HepG2 (cell line): ENCODE results near the gene USP5. TPM values are rescaled to one million over a fixed set of nuclear protein-coding genes. Genes with fewer than 3 reads are reported as not detected.
A peak's percentile ranks its signal among the peaks of the same experiment; 100 is the strongest.

Experiments used
- ATAC-seq: fragments of 200-7000 bp; cut with Tn5 transposase; 3 replicates; pipeline ENCODE4 v1.9.1; 2020; ENCODE audit warnings: mild to moderate bottlenecking, moderate library complexity
- BruUV-seq: library from RNA; stranded (reverse); fragments of 400-500 nt; replicated peaks from 2 replicates; lab custom pipeline; 2021; lab: Mats Ljungman, UMichigan
- CTCF ChIA-PET: fragments of 300-600 bp; formaldehyde crosslinking; extraction: SDS; loops from one replicate; lab custom pipeline; 2021; ENCODE audit warnings: low total read pairs, inconsistent platforms, low intra/inter-chr PET ratio; lab: Yijun Ruan, JAX
- POLR2A ChIA-PET: fragments of 350-600 bp; sonication (Branson Sonifier 250); formaldehyde crosslinking; loops from one replicate; lab custom pipeline; 2020; ENCODE audit warnings: antibody characterized with exemption, inconsistent platforms; lab: Yijun Ruan, JAX
- DNase-seq: peaks from one replicate; pipeline ENCODE4 v3.0.0-alpha.2; 2015; ENCODE audit warnings: low spot score
- FAIRE-seq: peaks from 3 replicates; lab custom pipeline; 2011; peaks lifted over from hg19 to GRCh38; lab: Jason Lieb, UNC
- H2AFZ ChIP-seq: one replicate; pipeline ENCODE4 v1.6.1; 2011; ENCODE audit warnings: low read length, inconsistent platforms
- H3K27ac ChIP-seq: fragments of 300-600 bp; 3 replicates; pipeline ENCODE4 v1.8.0; 2011; ENCODE audit warnings: mixed run types, mild to moderate bottlenecking, mixed read lengths, low read length, inconsistent platforms; ENCODE audit not compliant: insufficient read depth; ENCODE audit errors: extremely low read length
- H3K27me3 ChIP-seq, 2 experiments: fragments of 200-600 bp in 1 of 2; 2 replicates in 1 of 2; 3 replicates in 1 of 2; pipeline versions ENCODE4 v1.6.0 to v1.8.0; 2011; ENCODE audit warnings: low read length in 2 of 2, mild to moderate bottlenecking in 2 of 2, moderate library complexity in 2 of 2, inconsistent platforms in 1 of 2; ENCODE audit not compliant: insufficient read depth in 2 of 2, control insufficient read depth in 1 of 2
- H3K36me3 ChIP-seq, 2 experiments: fragments of 200-600 bp in 1 of 2; replicated peaks in 1 of 2; 2 replicates in 1 of 2; 3 replicates in 1 of 2; pipeline versions ENCODE4 v1.5.1 to v1.8.0; 2011; ENCODE audit warnings: low read length in 2 of 2, inconsistent platforms in 1 of 2; ENCODE audit not compliant: insufficient read depth in 2 of 2, control insufficient read depth in 1 of 2
- H3K4me1 ChIP-seq: 2 replicates; pipeline ENCODE4 v1.5.1; 2012; ENCODE audit warnings: low read length, inconsistent platforms; ENCODE audit not compliant: insufficient read depth
- H3K4me2 ChIP-seq: 2 replicates; pipeline ENCODE4 v1.6.0; 2011; ENCODE audit warnings: low read depth, low read length, inconsistent platforms
- H3K4me3 ChIP-seq, 3 experiments: fragments of 200-600 bp in 1 of 3; sonication (generic), shearing (Covaris generic) in 1 of 3; replicated peaks in 1 of 3; 2 replicates each; pipeline ENCODE4 v1.5.1; 2011 to 2016; ENCODE audit warnings: low read length in 3 of 3, inconsistent platforms in 2 of 3, low read depth in 2 of 3, mild to moderate bottlenecking in 2 of 3, control low read depth in 1 of 3, mixed read lengths in 1 of 3; ENCODE audit not compliant: insufficient read depth in 1 of 3
- H3K79me2 ChIP-seq: one replicate; pipeline ENCODE4 v1.6.1; 2011; ENCODE audit warnings: low read length, inconsistent platforms; ENCODE audit not compliant: insufficient read depth
- H3K9ac ChIP-seq: 2 replicates; pipeline ENCODE4 v1.6.0; 2011; ENCODE audit warnings: mild to moderate bottlenecking, low read depth, low read length, inconsistent platforms; ENCODE audit not compliant: insufficient read depth
- H3K9me3 ChIP-seq: 2 replicates; pipeline ENCODE4 v1.5.1; 2012; ENCODE audit warnings: mild to moderate bottlenecking, low read length
- H4K20me1 ChIP-seq: 2 replicates; pipeline ENCODE4 v1.6.0; 2011; ENCODE audit warnings: inconsistent platforms, mild to moderate bottlenecking, low read length, moderate library complexity; ENCODE audit not compliant: insufficient read depth
- AGO1 ChIP-seq: fragments of 200-400 bp; formaldehyde crosslinking; IDR thresholded peaks from 2 replicates; pipeline ENCODE4 v1.6.1; 2017; ENCODE audit warnings: mild to moderate bottlenecking, low read depth, low read length, moderate library complexity; ENCODE audit not compliant: poor library complexity, severe bottlenecking
- CBX1 ChIP-seq: IDR thresholded peaks from one replicate; pipeline ENCODE4 v1.6.1; 2016; ENCODE audit warnings: antibody characterized with exemption, low read depth
- DRAP1 ChIP-seq: IDR thresholded peaks from 2 replicates; pipeline ENCODE4 v1.6.1; 2016; ENCODE audit warnings: missing genetic modification reagents, missing compliant biosample characterization
- HMGXB4 ChIP-seq, 2 experiments: sonication (generic) in 1 of 2; formaldehyde crosslinking in 1 of 2; IDR thresholded peaks; 2 replicates each; pipeline versions ENCODE4 v1.4.0 to v1.6.1; 2018 to 2020; ENCODE audit warnings: missing genetic modification reagents in 2 of 2, borderline replicate concordance in 1 of 2, low read depth in 1 of 2, mild to moderate bottlenecking in 1 of 2, missing biosample characterization in 1 of 2
- HNF1B ChIP-seq: sonication (generic); formaldehyde crosslinking; IDR thresholded peaks from 2 replicates; pipeline ENCODE4 v1.5.1; 2020; ENCODE audit warnings: mild to moderate bottlenecking, moderate library complexity, missing genetic modification reagents
- NONO ChIP-seq, 2 experiments: fragments of 450-650 bp in 1 of 2; sonication (generic) in 1 of 2; formaldehyde crosslinking in 1 of 2; IDR thresholded peaks in 1 of 2; conservative IDR thresholded peaks in 1 of 2; 2 replicates each; pipeline versions ENCODE4 v1.6.1 to v1.8.0; 2017 to 2022; ENCODE audit warnings: mild to moderate bottlenecking in 1 of 2, missing genetic modification reagents in 1 of 2, moderate library complexity in 1 of 2
- PATZ1 ChIP-seq: sonication (generic); formaldehyde crosslinking; IDR thresholded peaks from 2 replicates; pipeline ENCODE4 v1.4.0; 2020; ENCODE audit warnings: missing genetic modification reagents
- RBM39 ChIP-seq: fragments of 200-400 bp; formaldehyde crosslinking; IDR thresholded peaks from one replicate; pipeline ENCODE4 v1.6.1; 2018; ENCODE audit warnings: antibody characterized with exemption, mild to moderate bottlenecking, low read depth, low read length; ENCODE audit not compliant: poor library complexity, severe bottlenecking
- SMAD3 ChIP-seq: sonication (generic); formaldehyde crosslinking; IDR thresholded peaks from 2 replicates; pipeline ENCODE4 v1.4.0; 2020; ENCODE audit warnings: missing genetic modification reagents
- SOX13 ChIP-seq, 3 experiments: fragments of 450-650 bp in 1 of 3; sonication (generic) in 1 of 3; formaldehyde crosslinking in 1 of 3; IDR thresholded peaks in 2 of 3; conservative IDR thresholded peaks in 1 of 3; 2 replicates each; pipeline versions ENCODE4 v1.5.0 to v1.6.1; 2016 to 2020; ENCODE audit warnings: antibody characterized with exemption in 1 of 3, mild to moderate bottlenecking in 1 of 3, missing compliant biosample characterization in 1 of 3, missing genetic modification reagents in 1 of 3, moderate library complexity in 1 of 3
- ZC3H13 ChIP-seq: sonication (generic); formaldehyde crosslinking; IDR thresholded peaks from 2 replicates; pipeline ENCODE4 v1.8.1; 2023; ENCODE audit warnings: mild to moderate bottlenecking, missing genetic modification reagents, moderate library complexity
- ZNF263 ChIP-seq: sonication (generic); formaldehyde crosslinking; IDR thresholded peaks from 2 replicates; pipeline ENCODE4 v1.4.0; 2020; ENCODE audit warnings: missing genetic modification reagents
- ZNF30 ChIP-seq: sonication (generic); formaldehyde crosslinking; IDR thresholded peaks from 2 replicates; pipeline ENCODE4 v1.5.0; 2020; ENCODE audit warnings: mild to moderate bottlenecking, missing genetic modification reagents
- ZNF558 ChIP-seq: sonication (generic); formaldehyde crosslinking; IDR thresholded peaks from 2 replicates; pipeline ENCODE4 v1.9.0; 2022; ENCODE audit warnings: mild to moderate bottlenecking, missing genetic modification reagents, borderline replicate concordance
- WGBS: methylation state at CpG from one replicate; pipeline ENCODE4 v1.1.6; 2017; ENCODE audit warnings: low lambda C conversion rate; 5-methylcytosine and 5-hydroxymethylcytosine counted together
- in situ Hi-C: cut with HindIII; loops from 2 replicates; pipeline ENCODE4 v1.10.0; 2017; ENCODE audit warnings: low pct_unique_long_range_greater_than_20kb; ENCODE audit not compliant: extremely low pct_ligation_motif_present
- intact Hi-C: fragments of 100-400 bp; cut with micrococcal nuclease; formaldehyde crosslinking; loops from one replicate; pipeline ENCODE4 v1.10.0; 2022; ENCODE audit not compliant: unreplicated experiment
- polyA plus RNA-seq, 8 experiments: library from polyadenylated mRNA; depleted of rRNA in 3 of 8; stranded (reverse) in 7 of 8; unstranded in 1 of 8; fragments of >200 nt; fragmentation: Illumina TruSeq in 4 of 8; extraction: Trizol in 4 of 8; gene quantifications; 2 replicates each; pipeline versions ENCODE4 v1.2.1 to v1.2.3, GENCODE V29; 2011 to 2016; ENCODE audit warnings: low read depth in 4 of 8, missing spikeins in 1 of 8, mixed read lengths in 1 of 8; ENCODE audit not compliant: insufficient read depth in 1 of 8
- total RNA-seq, 5 experiments: library from RNA; depleted of rRNA; stranded (reverse); fragments of >200 nt; fragmentation: Illumina TruSeq; extraction: Trizol; gene quantifications; 2 replicates each; pipeline ENCODE4 v1.2.3, GENCODE V29; 2016; ENCODE audit warnings: low read depth in 1 of 5

Gene USP5
- total and polyA plus RNA-seq, 2 of the 13 experiments (the other 11 are each of a cell fraction or from before 2014, with no cell fraction given), result 39.6 to 56.0 TPM

- CTCF ChIA-PET, result interaction anchor here (2.4 kb wide), 1 partner anchor 20 kb away, joined by 24 read pairs; no protein-coding TSS in a partner anchor
- FAIRE-seq, result no peak
- TF ChIP-seq NONO (IDR thresholded peaks at IDR 0.05) (no peak), NONO (CRISPR knock-in tag; conservative IDR thresholded peaks at IDR 0.05) (peak; percentile 46; the same call in 1 of the 2 replicates), PATZ1 (CRISPR knock-in tag) (peak; percentile 34; the same call in 1 of the 2 replicates), RBM39 (peak; percentile 68), SOX13 (IDR thresholded peaks at IDR 0.05) (0 out of 2 replicates have a peak, but pooled peaks have one; percentile 4), SOX13 (CRISPR knock-in tag; conservative IDR thresholded peaks at IDR 0.05 in 1 of 2, IDR thresholded peaks at IDR 0.05 in 1 of 2) (no peak), ZNF30 (CRISPR knock-in tag) (no peak), ZC3H13 (CRISPR knock-in tag) (peak; percentile 35; the same call in 1 of the 2 replicates), HMGXB4 (CRISPR knock-in tag; IDR thresholded peaks at IDR 0.05; ENCODE audit: borderline replicate concordance in 1 of 2, low read depth in 1 of 2) (no peak; a peak in 1 of 4 replicates), HNF1B (CRISPR knock-in tag) (no peak; the same call in 1 of the 2 replicates), ZNF263 (peak; percentile 58; the same call in 1 of the 2 replicates), DRAP1 (peak; percentile 29; the same call in 1 of the 2 replicates), CBX1 (peak; percentile 20), ZNF558 (CRISPR knock-in tag) (0 out of 2 replicates have a peak, but pooled peaks have one; percentile 20), SMAD3 (no peak), AGO1 (peak; percentile 93)
Observed at GRCh38 chr12:6871052-6871957, 19.4 kb downstream of the USP5 start.

More at GRCh38 chr12:6871052-6871957, 19.4 kb downstream of the USP5 start:
- Histone ChIP-seq H3K36me3 (peaks cover 12 to 14% of the 10 kb centered on the region in 2 experiments), H3K9me3 (no peaks in the 10 kb centered on the region), H3K4me1 (peaks cover 55% of the 10 kb centered on the region), H3K9ac (0 out of 2 replicates have a peak overlapping the region, but pooled peaks have one; percentile 86), H4K20me1 (peaks cover 44% of the 10 kb centered on the region), H3K4me2 (peak overlapping the region; percentile 93), H3K4me3 (peak overlapping the region in 1 of 3 experiments; percentile 95; a peak in 3 of 6 replicates), H3K27me3 (no peaks in the 10 kb centered on the region; a peak in 1 of 5 replicates), H3K79me2 (peaks cover 29% of the 10 kb centered on the region), H2AFZ (no peak overlapping the region), H3K27ac (peak overlapping the region; percentile 36)
- peak; percentile 9 for ATAC-seq
- no peak for DNase-seq
- no TSS peak for BruUV-seq
- intact Hi-C loops, result no loop called here
- POLR2A ChIA-PET, result interaction anchor here (1.4 to 3.9 kb wide), 11 partner anchors 11 to 186 kb away, joined by 3 to 73 read pairs (median 15); partner anchors contain the start of genes CDCA3, COPS7A, ENO2 and LRRC23
- 86% methylated on average over 9 of the region's 12 CpGs for WGBS
- in situ Hi-C loops, result no loop called here
